HG03108 (cell line): ENCODE data around the gene FOXP4.

Source experiments
- ATAC-seq: cut with Tn5 transposase; IDR thresholded peaks from one replicate; pipeline ENCODE4 v1.9.1; 2021; ENCODE audit warnings: moderate library complexity; ENCODE audit not compliant: unreplicated experiment

The FOXP4 gene

DNA sequence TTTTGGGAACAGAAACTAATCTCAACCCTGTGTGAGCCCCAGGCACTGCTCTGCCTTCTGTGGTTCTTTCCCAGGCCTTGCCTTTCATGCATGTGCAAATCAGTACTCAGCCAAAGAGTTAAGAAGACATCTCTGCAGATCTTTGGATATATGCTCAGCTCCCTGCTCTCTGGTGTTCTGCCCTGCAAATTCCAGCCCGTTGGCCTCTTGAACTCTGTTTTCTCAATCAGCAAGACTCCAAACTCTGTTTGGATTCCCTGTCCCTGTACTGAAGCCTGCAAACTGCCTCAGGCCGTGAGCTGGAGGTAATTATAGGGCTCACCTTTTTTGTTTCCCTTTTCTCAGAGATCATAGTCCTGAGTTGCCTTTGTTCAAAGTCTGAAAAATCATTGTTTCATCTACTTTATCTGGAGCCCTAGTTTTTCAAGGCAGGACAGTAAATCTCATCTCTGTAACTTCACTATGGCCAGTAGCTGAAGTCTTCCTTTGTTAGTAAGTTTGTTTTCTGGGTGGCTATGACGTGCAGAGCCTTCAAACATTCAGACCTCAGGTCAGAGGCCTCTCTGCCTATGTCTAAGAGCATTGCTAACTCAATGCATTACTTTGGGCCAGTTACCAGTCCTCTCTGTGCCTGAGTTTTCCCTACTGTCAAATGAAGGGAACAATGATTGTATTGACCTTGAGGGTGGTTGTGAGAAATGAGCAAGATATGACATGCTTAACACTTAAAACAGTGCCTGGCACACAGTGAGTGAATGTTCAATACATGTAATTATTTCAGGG is 76.2 kb downstream of the FOXP4 start:
- ATAC-seq = no peak

GRCh38 chr6:41623330-41623729 is 77.1 kb downstream of the FOXP4 start:
- ATAC-seq = no peak

DNA sequence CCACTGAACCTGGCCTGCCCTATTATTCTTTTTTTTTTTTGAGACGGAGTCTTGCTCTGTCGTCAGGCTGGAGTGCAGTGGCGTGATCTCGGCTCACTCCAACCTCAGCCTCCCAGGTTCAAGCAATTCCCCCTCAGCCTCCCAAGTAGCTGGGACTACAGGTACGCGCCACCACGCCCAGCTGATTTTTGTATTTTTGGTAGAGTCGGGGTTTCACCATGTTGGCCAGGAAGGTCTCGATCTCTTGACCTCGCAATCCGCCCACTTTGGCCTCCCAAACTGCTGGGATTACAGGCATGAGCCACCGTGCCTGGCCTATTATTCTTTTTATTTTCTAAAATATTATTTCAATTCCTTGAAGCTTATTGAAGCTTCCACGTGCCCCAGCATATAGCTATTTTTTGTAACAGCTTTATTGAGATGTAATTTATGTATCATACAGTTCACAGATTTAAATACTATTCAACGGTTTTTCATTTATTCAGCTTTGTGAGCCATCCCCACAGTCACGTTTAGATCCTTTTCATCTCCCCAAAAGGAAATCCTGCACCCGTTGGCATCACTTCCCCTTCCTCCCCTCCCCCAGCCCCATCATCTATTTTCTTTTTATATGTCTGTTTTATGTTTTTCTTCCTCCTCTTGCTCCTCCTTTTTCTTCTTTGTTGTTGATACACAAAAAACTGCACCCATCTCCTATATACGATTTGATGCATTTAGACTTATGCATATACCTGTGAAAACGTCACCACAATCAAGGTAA is 78.6 kb downstream of the FOXP4 start:
- ATAC-seq = no peak

DNA sequence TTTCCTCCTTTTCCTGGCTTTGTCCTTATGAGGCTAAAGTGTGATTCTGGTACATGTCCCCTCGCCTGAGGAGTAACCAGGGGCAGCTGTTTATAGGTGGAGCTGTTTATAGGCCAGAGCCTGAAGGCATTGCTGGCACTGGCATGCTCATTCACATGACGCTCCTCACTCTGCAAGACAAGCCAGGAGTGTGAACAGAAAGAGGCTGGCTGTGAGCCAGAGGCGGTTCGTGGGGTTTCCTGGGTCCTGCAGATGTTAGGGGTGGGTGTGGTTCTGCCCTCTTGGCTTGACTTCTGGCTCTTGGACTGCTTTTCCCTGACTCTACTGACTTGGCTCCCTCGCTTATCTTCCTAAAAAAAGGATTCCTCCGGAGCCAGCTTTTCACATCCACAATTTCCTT is 79.3 kb downstream of the FOXP4 start:
- ATAC-seq = no peak

GRCh38 chr6:41626022-41626421 is 79.8 kb downstream of the FOXP4 start:
- no peak for ATAC-seq

DNA sequence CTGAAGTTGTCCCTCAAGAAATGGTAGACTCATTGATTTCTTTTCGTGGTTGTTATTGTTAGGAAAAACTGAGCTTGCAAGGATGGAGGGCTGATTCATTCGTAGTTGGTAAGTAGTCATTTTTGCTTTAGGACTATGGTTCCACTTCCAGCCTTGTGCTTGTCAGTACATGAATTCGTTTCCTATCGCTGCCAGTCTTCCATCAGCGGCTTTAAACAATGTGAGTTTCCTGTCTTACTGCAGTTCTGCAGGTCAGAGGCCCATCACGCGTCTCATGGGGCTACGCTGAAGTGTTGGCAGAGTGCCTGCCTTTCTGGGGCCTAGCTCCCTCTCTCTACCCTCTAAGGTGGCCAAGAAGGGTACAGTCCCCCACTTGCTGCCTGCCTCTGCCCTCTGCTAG is 80.7 kb downstream of the FOXP4 start:
- ATAC-seq = no peak

DNA sequence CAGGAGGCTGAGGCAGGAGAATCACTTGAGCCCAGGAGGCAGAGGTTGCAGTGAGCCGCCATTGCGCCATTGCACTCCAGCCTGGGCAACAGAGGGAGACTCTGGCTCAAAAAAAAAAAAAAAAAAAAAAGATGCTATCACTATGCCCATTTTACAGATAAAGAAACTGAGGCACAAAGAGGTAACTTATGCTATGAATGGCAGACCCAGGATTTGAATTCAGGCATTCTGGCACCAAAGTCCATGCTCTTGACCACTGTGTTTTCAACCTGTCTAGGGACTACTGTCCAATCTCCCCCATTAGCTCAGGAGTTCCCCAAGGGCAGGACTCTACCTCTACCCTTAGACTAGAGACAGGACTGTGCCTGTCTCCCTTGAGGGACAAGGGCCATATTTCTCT is 82.9 kb downstream of the FOXP4 start:
- no peak for ATAC-seq

- ATAC-seq = no peak
Observed at GRCh38 chr6:41630069-41630468, 83.9 kb downstream of the FOXP4 start.

GRCh38 chr6:41630946-41631345 is 84.8 kb downstream of the FOXP4 start:
- ATAC-seq = no peak

DNA sequence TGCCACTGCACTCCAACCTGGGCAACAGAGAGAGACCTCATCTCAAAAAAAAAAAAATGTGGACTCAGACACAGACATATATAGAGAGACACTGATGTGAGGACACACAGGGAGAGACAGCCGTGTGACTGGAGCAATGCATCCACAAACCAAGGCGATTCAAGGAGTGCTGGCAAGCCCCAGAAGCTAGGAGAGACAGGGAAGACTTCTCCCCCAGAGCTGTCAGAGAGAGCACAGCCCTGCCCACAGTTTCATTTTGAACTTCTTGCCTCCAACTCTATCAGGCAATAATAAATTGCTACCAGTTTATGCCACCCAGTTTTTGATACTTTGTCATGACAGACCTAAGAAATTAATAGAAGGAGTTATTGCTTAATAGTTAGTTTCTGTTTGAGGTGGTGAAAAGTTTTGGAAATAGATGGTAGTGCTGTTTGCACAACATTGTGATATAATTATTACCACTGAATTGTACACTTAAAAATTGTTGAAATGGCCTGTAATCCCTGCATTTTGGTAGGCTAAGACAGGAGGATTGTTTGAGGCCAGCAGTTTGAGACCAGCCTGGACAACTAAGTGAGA is 87.0 kb downstream of the FOXP4 start:
- no peak for ATAC-seq

DNA sequence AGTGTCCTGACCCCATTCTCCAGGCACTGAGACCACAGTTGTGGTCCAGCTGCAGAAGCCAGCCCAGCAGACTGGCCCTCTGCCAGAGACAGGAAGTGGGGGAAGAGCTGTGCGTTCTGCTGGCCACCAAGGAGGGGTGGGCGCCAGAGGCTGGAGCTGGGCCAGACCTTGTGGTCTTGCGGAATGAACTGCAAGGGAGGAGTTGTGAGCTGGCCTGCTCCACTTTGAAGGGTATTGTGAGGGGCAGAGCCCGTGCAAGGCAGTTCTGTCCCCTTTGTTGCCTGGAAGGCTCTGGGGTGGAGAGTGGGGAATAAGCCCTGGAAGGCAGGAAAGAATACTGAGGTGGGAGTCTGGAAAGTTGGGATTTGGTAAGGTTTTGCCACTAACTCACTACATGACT is 88.5 kb downstream of the FOXP4 start:
- no peak for ATAC-seq

GRCh38 chr6:41635365-41635764 is 89.2 kb downstream of the FOXP4 start:
- ATAC-seq = no peak

DNA sequence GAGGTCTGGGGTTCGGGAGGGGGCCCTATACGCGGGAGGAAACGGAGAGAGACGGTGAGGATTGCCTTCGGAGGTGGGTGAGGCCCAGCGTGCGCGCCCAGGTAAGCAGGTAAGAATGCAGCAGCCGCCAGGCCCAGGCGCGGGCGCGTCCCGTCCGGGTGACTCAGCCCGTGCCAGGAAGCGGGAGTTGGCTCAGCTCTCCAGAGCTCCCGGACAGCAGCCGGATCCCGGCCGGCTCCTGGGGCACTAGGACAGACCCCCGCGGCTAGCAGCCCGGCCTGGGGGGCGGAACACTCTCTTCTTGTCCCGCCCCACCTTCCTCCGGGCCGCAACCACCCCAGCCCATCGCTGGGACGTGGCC is 90.6 kb downstream of the FOXP4 start:
- ATAC-seq = no peak

GRCh38 chr6:41637194-41638001 is 91.2 kb downstream of the FOXP4 start:
- ATAC-seq = no peak

DNA sequence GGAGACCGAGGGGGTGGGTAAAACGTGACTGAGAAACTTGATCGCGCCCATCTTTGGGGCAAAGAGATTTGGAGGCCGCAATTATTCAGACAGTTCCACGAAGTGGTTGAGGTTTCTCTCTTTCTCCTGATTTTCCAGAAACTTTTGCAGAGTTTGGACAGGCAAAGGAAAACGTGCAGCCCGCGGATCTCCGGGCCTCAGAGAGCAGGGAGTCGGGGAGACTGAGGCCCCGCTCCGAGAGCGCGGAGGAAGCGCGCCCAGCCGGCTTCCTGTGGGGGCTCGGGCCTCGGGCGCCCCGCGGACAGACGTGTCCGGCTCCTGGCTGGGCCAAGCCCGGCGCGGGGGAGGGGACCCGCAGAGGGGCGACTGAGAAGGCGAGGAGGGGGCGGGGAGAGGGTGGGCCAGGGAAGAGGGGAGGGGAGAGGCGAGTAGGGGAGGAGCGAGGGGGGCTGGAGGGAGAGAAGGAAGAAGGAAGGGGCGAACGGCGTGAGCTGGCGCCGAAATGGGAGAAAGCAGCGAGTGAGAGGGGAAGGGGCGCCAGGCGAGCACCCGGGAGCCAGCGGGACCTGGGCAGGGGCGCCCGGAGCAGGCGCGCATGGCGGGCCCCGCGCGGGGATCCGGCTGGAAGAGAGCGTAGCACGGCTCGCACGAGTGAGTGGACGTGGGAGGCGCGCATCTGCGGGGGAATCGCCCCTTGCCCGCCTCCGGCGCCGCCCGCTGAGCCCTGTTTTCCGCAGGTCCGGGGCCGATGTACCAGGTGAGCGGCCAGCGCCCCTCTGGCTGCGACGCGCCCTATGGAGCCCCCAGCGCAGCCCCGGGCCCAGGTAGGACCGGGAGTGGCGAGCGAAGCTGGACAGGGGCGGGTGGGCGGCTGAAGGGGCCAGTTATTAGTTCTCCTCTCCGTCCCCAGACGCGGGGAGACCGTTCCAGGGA is 92.1 kb downstream of the FOXP4 start, which contains the start of gene MDFI:
TSS of gene MDFI (plus strand) at position 467 of the 933 bp plus-strand sequence. CDS start at position 749, 282 bp downstream.
- ATAC-seq = no peak

GRCh38 chr6:41638935-41639808 is 93.0 kb downstream of the FOXP4 start:
- ATAC-seq = no peak

GRCh38 chr6:41639809-41640371 is 93.7 kb downstream of the FOXP4 start:
- no peak for ATAC-seq

DNA sequence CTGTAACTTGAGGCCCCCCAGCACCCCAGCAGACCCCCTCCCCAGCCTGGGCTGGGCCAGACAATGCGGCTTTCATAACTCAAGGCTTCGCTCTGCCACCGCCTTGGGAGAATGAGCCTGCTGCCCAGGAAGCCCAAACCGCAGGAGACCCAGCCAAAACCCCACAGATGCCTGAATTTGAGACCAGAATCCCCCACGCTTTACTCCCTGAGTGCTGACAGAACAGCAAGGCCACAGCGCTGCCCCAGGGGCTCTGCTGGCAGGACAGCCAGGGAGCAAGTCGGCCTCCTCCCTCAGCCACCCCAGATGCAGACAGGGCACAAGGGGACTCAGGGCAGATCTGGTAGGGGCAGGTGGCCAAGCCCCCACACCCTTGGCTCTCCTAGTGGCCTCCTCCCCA is 94.2 kb downstream of the FOXP4 start:
- ATAC-seq = no peak
